A549 (cell line): ENCODE data around the gene ANKRD23. TPM values are rescaled to one million over a fixed set of nuclear protein-coding genes. Genes with fewer than 3 reads are reported as not detected.

Experiments
- ATAC-seq, 2 experiments: fragments of 200-7000 bp in 1 of 2; fragments of >200 bp in 1 of 2; cut with Nextera tagmentation in 1 of 2; cut with Tn5 transposase in 1 of 2; 3 replicates each; pipeline versions ENCODE4 v1.8.0 to v1.9.1; 2018 to 2020; ENCODE audit warnings: mild to moderate bottlenecking in 1 of 2, moderate library complexity in 1 of 2
- CTCF ChIA-PET: fragments of 300-600 bp; sonication (Branson Sonifier 250); formaldehyde crosslinking; extraction: SDS; loops from one replicate; lab custom pipeline; 2021; ENCODE audit warnings: antibody characterized with exemption, inconsistent platforms; lab: Yijun Ruan, JAX
- POLR2A ChIA-PET: fragments of 350-600 bp; formaldehyde crosslinking; extraction: SDS; loops from one replicate; lab custom pipeline; 2021; ENCODE audit warnings: antibody characterized with exemption, inconsistent platforms; lab: Yijun Ruan, JAX
- DNase-seq, 2 experiments: peaks; one replicate each; pipeline versions ENCODE4 v3.0.0 to v3.0.0-alpha.2; 2011 to 2016; ENCODE audit warnings: low read depth in 1 of 2, low spot score in 1 of 2
- FAIRE-seq: peaks from 2 replicates; lab custom pipeline; 2011; peaks lifted over from hg19 to GRCh38; lab: Jason Lieb, UNC
- H3K27ac ChIP-seq, 2 experiments: fragments of >200 bp; sonication (Bioruptor Twin); formaldehyde crosslinking; 3 replicates each; pipeline ENCODE4 v1.5.1; 2016 to 2017
- H3K4me1 ChIP-seq: fragments of >200 bp; sonication (Bioruptor Twin); formaldehyde crosslinking; 3 replicates; pipeline ENCODE4 v1.6.1; 2016
- H3K4me2 ChIP-seq: fragments of >200 bp; sonication (Bioruptor Twin); formaldehyde crosslinking; 3 replicates; pipeline ENCODE4 v1.6.1; 2016
- H3K4me3 ChIP-seq: fragments of >200 bp; sonication (Bioruptor Twin); formaldehyde crosslinking; 3 replicates; pipeline ENCODE4 v1.5.1; 2016
- H3K9me3 ChIP-seq: fragments of >200 bp; sonication (Bioruptor Twin); formaldehyde crosslinking; 3 replicates; pipeline ENCODE4 v1.6.1; 2016
- ATOH8 ChIP-seq: fragments of 250-450 bp; sonication (Bioruptor Pico); IDR thresholded peaks from 2 replicates; pipeline ENCODE4 v1.5.0; 2020; ENCODE audit warnings: low read depth, mild to moderate bottlenecking, moderate library complexity
- BCL3 ChIP-seq: fragments of >200 bp; sonication (Bioruptor Twin); formaldehyde crosslinking; IDR thresholded peaks from 3 replicates; pipeline ENCODE4 v1.6.1; 2016
- CHD2 ChIP-seq: fragments of 150-350 bp; IDR thresholded peaks from 2 replicates; pipeline ENCODE4 v1.6.1; 2014; ENCODE audit warnings: low read length; ENCODE audit not compliant: partially characterized antibody
- CTCF ChIP-seq: fragments of >200 bp; sonication (Bioruptor Twin); formaldehyde crosslinking; IDR thresholded peaks from 3 replicates; pipeline ENCODE4 v1.5.1; 2016
- ELK1 ChIP-seq: fragments of 150-350 bp; IDR thresholded peaks from 2 replicates; pipeline ENCODE4 v1.6.1; 2014; ENCODE audit warnings: low read depth, mild to moderate bottlenecking, low read length
- HEYL ChIP-seq: fragments of 250-450 bp; sonication (Bioruptor Pico); IDR thresholded peaks from 2 replicates; pipeline ENCODE4 v1.8.0; 2021; ENCODE audit warnings: mild to moderate bottlenecking, moderate library complexity
- HMGXB4 ChIP-seq: fragments of 250-450 bp; sonication (Bioruptor Pico); IDR thresholded peaks from 2 replicates; pipeline ENCODE4 v1.5.0; 2021; ENCODE audit warnings: mild to moderate bottlenecking, moderate library complexity, borderline replicate concordance
- HOXB5 ChIP-seq: fragments of 250-450 bp; sonication (Bioruptor Pico); IDR thresholded peaks from 2 replicates; pipeline ENCODE4 v1.5.0; 2020; ENCODE audit warnings: mild to moderate bottlenecking, moderate library complexity
- JUN ChIP-seq, 2 experiments: fragments of >200 bp; sonication (Bioruptor Twin); formaldehyde crosslinking; IDR thresholded peaks; 2 replicates in 1 of 2; 3 replicates in 1 of 2; pipeline ENCODE4 v1.6.1; 2016 to 2017
- MAX ChIP-seq: IDR thresholded peaks from 2 replicates; pipeline ENCODE4 v1.6.1; 2012
- MAZ ChIP-seq: fragments of 150-350 bp; IDR thresholded peaks from 2 replicates; pipeline ENCODE4 v1.6.1; 2014; ENCODE audit warnings: antibody characterized with exemption, low read depth, low read length, borderline replicate concordance
- PBX3 ChIP-seq: IDR thresholded peaks from 2 replicates; pipeline ENCODE4 v1.6.1; 2012
- RAD21 ChIP-seq, 2 experiments: fragments of >200 bp in 1 of 2; sonication (Bioruptor Twin) in 1 of 2; formaldehyde crosslinking in 1 of 2; IDR thresholded peaks in 1 of 2; conservative IDR thresholded peaks in 1 of 2; 2 replicates in 1 of 2; 3 replicates in 1 of 2; pipeline ENCODE4 v1.6.1; 2012 to 2018; ENCODE audit warnings: inconsistent platforms in 1 of 2
- RARB ChIP-seq: fragments of 250-450 bp; sonication (Bioruptor Pico); IDR thresholded peaks from 2 replicates; pipeline ENCODE4 v1.8.0; 2021; ENCODE audit warnings: mild to moderate bottlenecking, moderate library complexity
- RFX5 ChIP-seq: fragments of 450-650 bp; IDR thresholded peaks from 2 replicates; pipeline ENCODE4 v1.7.1; 2014; ENCODE audit warnings: antibody characterized with exemption, mild to moderate bottlenecking, moderate library complexity
- SMC3 ChIP-seq: fragments of >200 bp; sonication (Bioruptor Twin); formaldehyde crosslinking; IDR thresholded peaks from 3 replicates; pipeline ENCODE4 v1.6.1; 2018; ENCODE audit warnings: inconsistent platforms
- SREBF2 ChIP-seq: fragments of 450-650 bp; IDR thresholded peaks from 2 replicates; pipeline ENCODE4 v1.6.1; 2014; ENCODE audit warnings: mild to moderate bottlenecking, moderate library complexity
- WGBS: methylation state at CpG from one replicate; pipeline ENCODE4 v1.1.6; 2017; ENCODE audit errors: missing lambda C conversion rate; 5-methylcytosine and 5-hydroxymethylcytosine counted together
- polyA plus RNA-seq, 4 experiments: library from polyadenylated mRNA; depleted of rRNA in 3 of 4; stranded (reverse); fragments of >200 nt; fragmentation: RNase III in 1 of 4; extraction: RNeasy Plus Mini Kit Qiagen cat#74134 plus additional on column Dnase treatment in 1 of 4; gene quantifications; 2 replicates in 3 of 4; 3 replicates in 1 of 4; pipeline ENCODE4 v1.2.3, GENCODE V29; 2011 to 2017

ANKRD23 gene
- polyA plus RNA-seq, 2 of the 4 experiments (the other 2 are of a cell fraction), result 1.9 to 2.4 TPM

GRCh38 chr2:96801005-96801785 is 42.6 kb downstream of the ANKRD23 start:
- DNase-seq, result peak; percentile 68 to 72
- CTCF ChIA-PET, result interaction anchor here (0.7 to 6.0 kb wide), 30 partner anchors 10 to 808 kb away, joined by 3 to 81 read pairs (median 4); partner anchors contain the start of genes CNNM3 and CNNM4

GRCh38 chr2:96800061-96801004 is 43.5 kb downstream of the ANKRD23 start:
- ChIA-PET POLR2A (interaction anchor here (1.0 kb wide), 1 partner anchor 16 kb away, joined by 4 read pairs; the partner anchor contains the start of gene CNNM3), CTCF (interaction anchor here (0.7 to 6.0 kb wide), 38 partner anchors 9 to 808 kb away, joined by 3 to 81 read pairs (median 4); partner anchors contain the start of genes ANKRD39, CNNM3 and CNNM4)
- DNase-seq, result no peak

More at GRCh38 chr2:96801005-96801785, 42.6 kb downstream of the ANKRD23 start:
- POLR2A ChIA-PET, result interaction anchor here (1.0 kb wide), 1 partner anchor 15 kb away, joined by 4 read pairs; the partner anchor contains the start of gene CNNM3
- WGBS, result 33% methylated on average over 13 of the region's 15 CpGs
- Histone ChIP-seq H3K9me3 (no peaks in the 10 kb centered on the region), H3K4me1 (peaks cover 7% of the 10 kb centered on the region; the same call in 1 of the 3 replicates), H3K4me3 (no peak overlapping the region), H3K27ac (peak overlapping the region; percentile 23 to 69; a peak in 3 of 6 replicates), H3K4me2 (no peak overlapping the region)
- FAIRE-seq, result no peak
- ATAC-seq, result peak; percentile 93 to 98
- peak; percentile 57; the same call in 1 of the 2 replicates for TF ChIP-seq MAX
- no peak for TF ChIP-seq RFX5
- no peak for TF ChIP-seq PBX3
- TF ChIP-seq SREBF2, result 0 out of 2 replicates have a peak, but pooled peaks have one; percentile 8
- TF ChIP-seq SMC3, result peak; percentile 91
- peak; percentile 85 to 90 for TF ChIP-seq RAD21 (conservative IDR thresholded peaks at IDR 0.05 in 1 of 2, IDR thresholded peaks at IDR 0.05 in 1 of 2)
- TF ChIP-seq CTCF, result peak; percentile 83

More at GRCh38 chr2:96800061-96801004, 43.5 kb downstream of the ANKRD23 start:
- Histone ChIP-seq H3K4me3 (no peak overlapping the region), H3K4me2 (no peak overlapping the region), H3K4me1 (peaks cover 7% of the 10 kb centered on the region; the same call in 1 of the 3 replicates), H3K9me3 (no peaks in the 10 kb centered on the region), H3K27ac (peak overlapping the region; percentile 23 to 69; a peak in 3 of 6 replicates)
- 82% methylated on average over 26 of the region's 27 CpGs for WGBS
- TF ChIP-seq JUN (IDR thresholded peaks at IDR 0.05), result no peak
- TF ChIP-seq SREBF2, result no peak
- TF ChIP-seq HEYL, result no peak
- no peak for TF ChIP-seq ELK1
- TF ChIP-seq HMGXB4 (CRISPR knock-in tag), result no peak
- TF ChIP-seq BCL3, result no peak
- no peak for TF ChIP-seq MAZ
- TF ChIP-seq RARB (CRISPR knock-in tag), result no peak
- TF ChIP-seq CHD2, result no peak
- no peak for TF ChIP-seq HOXB5
- no peak for TF ChIP-seq ATOH8 (CRISPR knock-in tag)
- FAIRE-seq (no peak), ATAC-seq (peak; percentile 60 to 80)
